Measurements from ENCODE around the gene PDLIM4. TPM values are rescaled to one million over a fixed set of nuclear protein-coding genes. Genes with fewer than 3 reads are reported as not detected.
A peak's percentile ranks its signal among the peaks of the same experiment; 100 is the strongest.

PDLIM4 gene
- total RNA-seq, 6 experiments from 2014 or later: 0.24 to 0.95 (median 0.40) TPM; not detected in 2

- peak in 3 of 4 donors; percentile 0 to 14 (median 10) for ATAC-seq
- Histone ChIP-seq H3K9me3 (no peaks in the 10 kb centered on the region), H3K36me3 (no peaks in the 10 kb centered on the region), H3K4me1 (peaks cover 0 to 12% (median 4%) of the 10 kb centered on the region in 4 donors), H3K27me3 (no peaks in the 10 kb centered on the region), H3K4me3 (peak overlapping the region; percentile 60 to 65 (median 63)), H3K27ac (peak overlapping the region; percentile 88 to 98 (median 93))
- intact Hi-C loops (cut with DNase I): no loop called here
- DNase-seq: peak; percentile 67 to 74 (median 72)
- 24% methylated on average over 4 of the region's 50 CpGs for WGBS (ENCODE audit: insufficient coverage, low coverage, low lambda C conversion rate, missing lambda C conversion rate)
- peak; percentile 7 for TF ChIP-seq POLR2A (IDR thresholded peaks at IDR 0.05)
- TF ChIP-seq CTCF (IDR thresholded peaks at IDR 0.05): no peak
Measured at GRCh38 chr5:132294728-132295504, 37.4 kb downstream of the PDLIM4 start.

GRCh38 chr5:132295505-132296411 is 38.3 kb downstream of the PDLIM4 start:
- Histone ChIP-seq H3K4me3 (no peak overlapping the region), H3K9me3 (no peaks in the 10 kb centered on the region), H3K36me3 (no peaks in the 10 kb centered on the region), H3K27ac (no peak overlapping the region), H3K4me1 (peaks cover 0 to 15% (median 4%) of the 10 kb centered on the region in 4 donors), H3K27me3 (no peaks in the 10 kb centered on the region)
- DNase-seq: no peak
- TF ChIP-seq CTCF (IDR thresholded peaks at IDR 0.05): no peak
- intact Hi-C loops (cut with DNase I): no loop called here
- 65% methylated on average over 2 of the region's 8 CpGs for WGBS (ENCODE audit: insufficient coverage, low coverage, low lambda C conversion rate, missing lambda C conversion rate)
- ATAC-seq: no peak

GRCh38 chr5:132296412-132297016 is 39.0 kb downstream of the PDLIM4 start:
- DNase-seq: peak in 1 of 3 donors; percentile 51
- 83% methylated on average over 1 of the region's 8 CpGs for WGBS (ENCODE audit: insufficient coverage, low coverage, low lambda C conversion rate, missing lambda C conversion rate)
- H3K9me3 ChIP-seq: no peaks in the 10 kb centered on the region
- peaks cover 0 to 16% (median 4%) of the 10 kb centered on the region in 4 donors for H3K4me1 ChIP-seq
- no peaks in the 10 kb centered on the region for H3K27me3 ChIP-seq
- no peak overlapping the region for H3K4me3 ChIP-seq
- no peak for TF ChIP-seq CTCF (IDR thresholded peaks at IDR 0.05)
- TF ChIP-seq POLR2A (IDR thresholded peaks at IDR 0.05): no peak
- intact Hi-C loops (cut with DNase I): no loop called here
- H3K27ac ChIP-seq: no peak overlapping the region
- H3K36me3 ChIP-seq: no peaks in the 10 kb centered on the region
- ATAC-seq: no peak

GRCh38 chr5:132297211-132297940 is 39.9 kb downstream of the PDLIM4 start:
- Histone ChIP-seq H3K4me1 (peaks cover 0 to 16% (median 4%) of the 10 kb centered on the region in 4 donors), H3K9me3 (no peaks in the 10 kb centered on the region), H3K36me3 (no peaks in the 10 kb centered on the region), H3K27ac (no peak overlapping the region), H3K4me3 (no peak overlapping the region), H3K27me3 (no peaks in the 10 kb centered on the region)
- no peak for TF ChIP-seq POLR2A (IDR thresholded peaks at IDR 0.05)
- no peak for TF ChIP-seq CTCF (IDR thresholded peaks at IDR 0.05)
- DNase-seq: no peak
- intact Hi-C loops (cut with DNase I): no loop called here
- no peak for ATAC-seq
- WGBS (ENCODE audit: insufficient coverage, low coverage, low lambda C conversion rate, missing lambda C conversion rate): 91% methylated on average over 3 of the region's 4 CpGs
